Activated naive CD8-positive, alpha-beta T cell treated with anti-CD3 and anti-CD28 coated beads, Interleukin-2, amount 50 U/mL, for 16 hours (primary cell): Measurements from ENCODE around the gene MT1M.
"Not testable (repeated sequence)": the region's sequence is repeated elsewhere in the genome, so short reads cannot be mapped to it uniquely, and the experiment has no call there.

Experiments
- DNase-seq: peaks from one replicate; pipeline ENCODE4 v3.0.0-alpha.2; 2020; ENCODE audit warnings: low read depth, low spot score

The MT1M gene

GRCh38 chr16:56673921-56674320, 41.5 kb downstream of the MT1M start:
- no peak for DNase-seq

DNA sequence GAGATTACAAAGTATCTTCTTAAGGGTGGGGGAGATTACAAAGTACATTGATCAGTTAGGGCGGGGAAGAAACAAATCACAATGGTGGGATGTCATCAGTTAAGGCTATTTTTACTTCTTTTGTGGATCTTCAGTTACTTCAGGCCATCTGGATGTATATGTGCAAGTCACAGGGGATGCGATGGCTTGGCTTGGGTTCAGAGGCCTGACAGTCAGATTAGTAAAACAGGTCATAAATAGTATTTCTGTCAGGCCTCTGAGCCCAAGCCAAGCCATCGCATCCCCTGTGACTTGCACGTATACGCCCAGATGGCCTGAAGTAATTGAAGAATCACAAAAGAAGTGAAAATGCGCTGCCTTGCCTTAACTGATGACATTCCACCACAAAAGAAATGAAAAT, 42.1 kb downstream of the MT1M start:
- DNase-seq, result not testable (repeated sequence)

- no peak for DNase-seq
Observed at GRCh38 chr16:56675685-56676210, 43.3 kb downstream of the MT1M start.

- DNase-seq, result no peak
Observed at GRCh38 chr16:56677474-56677873, 45.0 kb downstream of the MT1M start.

DNA sequence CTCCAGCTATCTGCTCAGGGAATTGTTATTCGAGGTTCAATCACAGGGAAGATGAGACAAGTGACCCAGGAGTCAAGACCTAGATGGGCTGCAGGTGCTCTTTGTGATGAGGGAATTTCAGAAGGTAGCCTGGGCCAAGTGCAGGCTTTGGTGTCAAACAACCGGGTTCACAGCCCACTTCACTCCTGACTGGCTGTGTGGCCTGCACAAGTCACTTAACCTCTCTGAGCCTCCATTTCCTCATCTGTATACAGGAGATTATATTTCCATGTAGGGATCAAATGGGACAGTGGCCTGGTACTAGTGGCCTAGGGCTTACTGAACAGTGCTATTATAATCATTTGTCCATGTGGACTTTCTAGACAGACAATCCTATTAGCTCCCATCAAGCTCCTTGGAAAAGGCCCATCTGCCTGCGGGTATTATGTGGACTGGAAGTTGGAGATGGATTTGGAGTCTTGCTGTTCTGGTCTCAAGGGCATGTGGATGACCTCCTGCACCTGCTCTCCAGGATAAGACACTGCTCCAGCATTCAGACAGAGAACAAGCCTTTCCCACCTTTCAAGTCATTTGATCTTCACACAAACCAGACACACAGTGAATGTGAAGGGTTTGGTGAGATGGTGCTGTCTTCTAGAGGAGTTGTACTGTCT, 46.7 kb downstream of the MT1M start:
- no peak for DNase-seq

GRCh38 chr16:56679818-56680217, 47.4 kb downstream of the MT1M start:
- no peak for DNase-seq

GRCh38 chr16:56681939-56682702, 49.7 kb downstream of the MT1M start, which contains the start of gene MT1X:
Gene MT1X (plus strand): TSS chr16:56682470. CDS start chr16:56682541, 71 bp downstream.
- DNase-seq, result peak; percentile 65

GRCh38 chr16:56682703-56683397, 50.4 kb downstream of the MT1M start:
- no peak for DNase-seq
